ENCODE data around the gene PIK3CA.
"Not testable (repeated sequence)": the region's sequence is repeated elsewhere in the genome, so short reads cannot be mapped to it uniquely, and the experiment has no call there.

PIK3CA gene

GRCh38 chr3:179268400-179269051, 120.4 kb downstream of the PIK3CA start:
- no peak for DNase-seq (ENCODE audit: low read depth in 2 of 2)
- H3K4me3 ChIP-seq (replicated peaks in 1 of 2; ENCODE audit: low read depth in 2 of 2, low read length in 2 of 2) = no peak overlapping the region
- TF ChIP-seq CTCF (IDR thresholded peaks at IDR 0.05; ENCODE audit: low read depth, low read length) = no peak

GRCh38 chr3:179269152-179269707, 121.1 kb downstream of the PIK3CA start:
- no peak for DNase-seq (ENCODE audit: low read depth in 2 of 2)
- no peak overlapping the region for H3K4me3 ChIP-seq (replicated peaks in 1 of 2; ENCODE audit: low read depth in 2 of 2, low read length in 2 of 2)
- no peak for TF ChIP-seq CTCF (IDR thresholded peaks at IDR 0.05; ENCODE audit: low read depth, low read length)

- TF ChIP-seq CTCF (IDR thresholded peaks at IDR 0.05; ENCODE audit: low read depth, low read length) = peak; percentile 37
- no peak overlapping the region for H3K4me3 ChIP-seq (replicated peaks in 1 of 2; ENCODE audit: low read depth in 2 of 2, low read length in 2 of 2)
- peak; percentile 32 to 33 for DNase-seq (ENCODE audit: low read depth in 2 of 2)
Observed at GRCh38 chr3:179272385-179272784, 124.2 kb downstream of the PIK3CA start.

GRCh38 chr3:179274434-179274833, 126.3 kb downstream of the PIK3CA start:
- not testable (repeated sequence) for DNase-seq (ENCODE audit: low read depth in 2 of 2); H3K4me3 ChIP-seq (replicated peaks in 1 of 2; ENCODE audit: low read depth in 2 of 2, low read length in 2 of 2)

GRCh38 chr3:179276001-179276400, 127.8 kb downstream of the PIK3CA start:
- no peak overlapping the region for H3K4me3 ChIP-seq (replicated peaks in 1 of 2; ENCODE audit: low read depth in 2 of 2, low read length in 2 of 2)
- DNase-seq (ENCODE audit: low read depth in 2 of 2) = no peak
- TF ChIP-seq CTCF (IDR thresholded peaks at IDR 0.05; ENCODE audit: low read depth, low read length) = no peak

- no peak overlapping the region for H3K4me3 ChIP-seq (replicated peaks in 1 of 2; ENCODE audit: low read depth in 2 of 2, low read length in 2 of 2)
- no peak for DNase-seq (ENCODE audit: low read depth in 2 of 2)
- TF ChIP-seq CTCF (IDR thresholded peaks at IDR 0.05; ENCODE audit: low read depth, low read length) = no peak
Observed at GRCh38 chr3:179276743-179277142, 128.6 kb downstream of the PIK3CA start.

- no peak overlapping the region for H3K4me3 ChIP-seq (replicated peaks in 1 of 2; ENCODE audit: low read depth in 2 of 2, low read length in 2 of 2)
- no peak for DNase-seq (ENCODE audit: low read depth in 2 of 2)
Observed at GRCh38 chr3:179278151-179278550, 130.0 kb downstream of the PIK3CA start.

More at GRCh38 chr3:179278151-179278550, 130.0 kb downstream of the PIK3CA start:
- TF ChIP-seq CTCF (IDR thresholded peaks at IDR 0.05; ENCODE audit: low read depth, low read length) = no peak

Data from cardiac fibroblast (primary cell).